ENCODE data around the gene CNTNAP2. TPM values are rescaled to one million over a fixed set of nuclear protein-coding genes. Genes with fewer than 3 reads are reported as not detected.

The CNTNAP2 gene
- total and polyA plus RNA-seq, 2 of the 8 experiments (the other 6 are each of a cell fraction or from before 2014, with no cell fraction given): 27.9 to 71.0 TPM

- no peak overlapping the region for H4K91ac ChIP-seq (replicated peaks; ENCODE audit: insufficient read length, low read length)
- no peaks in the 10 kb centered on the region for H3K23me2 ChIP-seq (ENCODE audit: low read depth, low read length)
- H3K36me3 ChIP-seq (ENCODE audit: control insufficient read depth in 2 of 4, insufficient read depth in 4 of 4, low read length in 3 of 4): no peaks in the 10 kb centered on the region
- no peaks in the 10 kb centered on the region for H3K27me3 ChIP-seq (replicated peaks in 1 of 4; ENCODE audit: control insufficient read depth in 3 of 4, extremely low read depth in 1 of 4, insufficient read depth in 3 of 4, low read length in 3 of 4)
- H2AK5ac ChIP-seq (ENCODE audit: low read depth, low read length): no peak overlapping the region
- POLR2A ChIA-PET (ENCODE audit: partially characterized antibody): interaction anchor here (0.8 kb wide), 1 partner anchor 27 kb away, joined by 3 read pairs; no protein-coding TSS in a partner anchor
- DNase-seq (ENCODE audit: low read depth in 1 of 2, low spot score in 2 of 2) (no peak), FAIRE-seq (no peak)
- H4K20me1 ChIP-seq (replicated peaks in 1 of 2; ENCODE audit: control insufficient read depth in 1 of 2, insufficient read depth in 2 of 2, low read length in 2 of 2): no peaks in the 10 kb centered on the region
- H3K4me3 ChIP-seq (ENCODE audit: extremely low read depth in 1 of 4, insufficient read depth in 2 of 4, low read depth in 3 of 4, low read length in 4 of 4): no peak overlapping the region
- H3K9me3 ChIP-seq (ENCODE audit: insufficient read depth in 2 of 2, low read depth in 1 of 2, low read length in 1 of 2): no peaks in the 10 kb centered on the region
- no peak overlapping the region for H3K23ac ChIP-seq (ENCODE audit: insufficient read length)
- no peak overlapping the region for H2BK120ac ChIP-seq (replicated peaks; ENCODE audit: low read depth, low read length)
- 96% methylated on average over 4 of the region's 4 CpGs; no CpG with 5 or more reads in 1 of the 2 experiments for whole genome bisulfite sequencing, 2 experiments (ENCODE audit: extremely low coverage in 1 of 2, insufficient coverage in 1 of 2, insufficient read length in 1 of 2, insufficient replicate concordance in 2 of 2, low coverage in 1 of 2, low lambda C conversion rate in 2 of 2, missing lambda C conversion rate in 1 of 2)
- no peak overlapping the region for H2BK20ac ChIP-seq (ENCODE audit: low read length)
- H3K4me1 ChIP-seq (replicated peaks in 1 of 4; ENCODE audit: control insufficient read depth in 3 of 4, insufficient read depth in 4 of 4, low read length in 3 of 4): no peaks in the 10 kb centered on the region
- no peak overlapping the region for H3K18ac ChIP-seq (ENCODE audit: extremely low read depth, low read length)
- no peak overlapping the region for H3K4ac ChIP-seq (replicated peaks; ENCODE audit: insufficient read length, low read depth, low read length)
- H2BK12ac ChIP-seq (ENCODE audit: low read depth, low read length): no peak overlapping the region
- no peak overlapping the region for H4K5ac ChIP-seq (ENCODE audit: insufficient read length, low read depth, low read length)
- no peak overlapping the region for H2AFZ ChIP-seq (ENCODE audit: low read length)
- H3K79me2 ChIP-seq (ENCODE audit: control insufficient read depth in 1 of 2, insufficient read depth in 2 of 2, low read length in 2 of 2): no peaks in the 10 kb centered on the region
- no peak for TF ChIP-seq RNF2 (IDR thresholded peaks at IDR 0.05; ENCODE audit: borderline replicate concordance, low read depth, low read length, missing control alignments, poor library complexity, severe bottlenecking)
- H3K9ac ChIP-seq (replicated peaks in 1 of 4; ENCODE audit: extremely low read depth in 1 of 4, low read depth in 3 of 4, low read length in 3 of 4): no peak overlapping the region
- no peaks in the 10 kb centered on the region for H3K79me1 ChIP-seq (ENCODE audit: low read depth, low read length)
- no peak overlapping the region for H3K14ac ChIP-seq (ENCODE audit: insufficient read length)
- H4K8ac ChIP-seq (ENCODE audit: extremely low read depth, insufficient read depth, low read length): no peak overlapping the region
- H3K27ac ChIP-seq (ENCODE audit: low read depth, low read length): no peak overlapping the region
- no peak overlapping the region for H2BK15ac ChIP-seq (ENCODE audit: low read length)
- H3K56ac ChIP-seq (replicated peaks; ENCODE audit: insufficient read length, low read depth, low read length): no peak overlapping the region
- no peak overlapping the region for H2BK5ac ChIP-seq (ENCODE audit: low read depth, low read length)
- CTCF ChIA-PET (ENCODE audit: partially characterized antibody): interaction anchor here (1.2 to 1.7 kb wide), 2 partner anchors 62 to 757 kb away, joined by 3 to 5 read pairs; no protein-coding TSS in a partner anchor
- no peak overlapping the region for H3K4me2 ChIP-seq (ENCODE audit: insufficient read depth in 1 of 2, low read depth in 2 of 2, low read length in 2 of 2)
These were observed 1369.1 kb downstream of the CNTNAP2 start for GRCh38 chr7:147485660-147486210.
